IMR-90 (cell line): Measurements from ENCODE around the gene FAM20B. TPM values are rescaled to one million over a fixed set of nuclear protein-coding genes. Genes with fewer than 3 reads are reported as not detected.
A peak's percentile ranks its signal among the peaks of the same experiment; 100 is the strongest.

Experiments used
- ATAC-seq: fragments of 200-7000 bp; cut with Tn5 transposase; 2 replicates; pipeline ENCODE4 v1.9.1; 2020; ENCODE audit warnings: low read depth, mild to moderate bottlenecking, moderate library complexity
- BruUV-seq: library from RNA; stranded (reverse); fragments of 400-500 nt; replicated peaks from 2 replicates; lab custom pipeline; 2021; lab: Mats Ljungman, UMichigan
- CTCF ChIA-PET: fragments of 300-600 bp; formaldehyde crosslinking; extraction: SDS; loops from one replicate; lab custom pipeline; 2021; ENCODE audit warnings: antibody characterized with exemption; lab: Yijun Ruan, JAX
- POLR2A ChIA-PET: fragments of 300-600 bp; sonication (Branson Sonifier 250); formaldehyde crosslinking; loops from one replicate; lab custom pipeline; 2022; ENCODE audit warnings: antibody characterized with exemption; ENCODE audit not compliant: unreplicated experiment; lab: Charles Lee
- DNase-seq: peaks from one replicate; pipeline ENCODE4 v3.0.0; 2013
- H2AFZ ChIP-seq: replicated peaks from 2 replicates; pipeline ENCODE3; 2013; ENCODE audit warnings: low read length, mild to moderate bottlenecking; ENCODE audit not compliant: poor library complexity
- H2AK5ac ChIP-seq: 2 replicates; pipeline ENCODE4 v1.6.1; 2013; ENCODE audit warnings: low read depth, low read length, inconsistent platforms
- H2AK9ac ChIP-seq: replicated peaks from 2 replicates; pipeline ENCODE3; 2013; ENCODE audit warnings: mild to moderate bottlenecking, low read depth, low read length, moderate library complexity; ENCODE audit not compliant: poor library complexity
- H2BK120ac ChIP-seq: 2 replicates; pipeline ENCODE4 v1.6.1; 2013; ENCODE audit warnings: low read depth, low read length, inconsistent platforms
- H2BK15ac ChIP-seq: 3 replicates; pipeline ENCODE4 v1.6.1; 2013; ENCODE audit warnings: low read depth, low read length, inconsistent platforms
- H2BK20ac ChIP-seq: 2 replicates; pipeline ENCODE4 v1.6.1; 2013; ENCODE audit warnings: low read depth, mild to moderate bottlenecking, inconsistent platforms, low read length, moderate library complexity
- H2BK5ac ChIP-seq: 2 replicates; pipeline ENCODE4 v1.6.1; 2013; ENCODE audit warnings: mild to moderate bottlenecking, low read depth, low read length, inconsistent platforms; ENCODE audit not compliant: poor library complexity, severe bottlenecking
- H3K14ac ChIP-seq: replicated peaks from 2 replicates; pipeline ENCODE4 v1.6.1; 2013; ENCODE audit warnings: low read depth, low read length, inconsistent platforms
- H3K18ac ChIP-seq: 2 replicates; pipeline ENCODE4 v1.6.1; 2013; ENCODE audit warnings: low read depth, low read length, control low read depth
- H3K23ac ChIP-seq: 2 replicates; pipeline ENCODE4 v1.6.1; 2013; ENCODE audit warnings: low read depth, low read length, inconsistent platforms
- H3K27ac ChIP-seq: 2 replicates; pipeline ENCODE4 v1.5.1; 2013; ENCODE audit warnings: mild to moderate bottlenecking, control low read depth, low read length; ENCODE audit not compliant: insufficient read depth
- H3K27me3 ChIP-seq: 2 replicates; pipeline ENCODE4 v1.6.1; 2013; ENCODE audit warnings: low read length; ENCODE audit not compliant: control insufficient read depth, insufficient read depth
- H3K36me3 ChIP-seq: 2 replicates; pipeline ENCODE4 v1.6.1; 2013; ENCODE audit warnings: low read length, mixed read lengths; ENCODE audit not compliant: control insufficient read depth, insufficient read depth
- H3K4ac ChIP-seq: 2 replicates; pipeline ENCODE4 v1.6.1; 2013; ENCODE audit warnings: low read depth, low read length, inconsistent platforms
- H3K4me1 ChIP-seq: 2 replicates; pipeline ENCODE4 v1.6.1; 2013; ENCODE audit warnings: low read length, mixed read lengths; ENCODE audit not compliant: control insufficient read depth, insufficient read depth
- H3K4me2 ChIP-seq: 2 replicates; pipeline ENCODE4 v1.6.1; 2013; ENCODE audit warnings: low read depth, mild to moderate bottlenecking, control low read depth, low read length, moderate library complexity
- H3K4me3 ChIP-seq: 2 replicates; pipeline ENCODE4 v1.5.1; 2013; ENCODE audit warnings: low read depth, mild to moderate bottlenecking, control low read depth, low read length, moderate library complexity; ENCODE audit not compliant: insufficient read depth
- H3K56ac ChIP-seq: 2 replicates; pipeline ENCODE4 v1.6.1; 2013; ENCODE audit warnings: low read length, inconsistent platforms; ENCODE audit not compliant: insufficient read depth; ENCODE audit errors: extremely low read depth
- H3K79me1 ChIP-seq, 2 experiments: 2 replicates each; pipeline ENCODE4 v1.6.1; 2013; ENCODE audit warnings: low read length in 2 of 2, inconsistent platforms in 1 of 2, low read depth in 1 of 2
- H3K9ac ChIP-seq: 2 replicates; pipeline ENCODE4 v1.6.1; 2013; ENCODE audit warnings: low read depth, low read length, control low read depth
- H3K9me1 ChIP-seq: 2 replicates; pipeline ENCODE4 v1.6.1; 2013; ENCODE audit warnings: low read length, inconsistent platforms; ENCODE audit not compliant: insufficient read depth
- H3K9me3 ChIP-seq: 2 replicates; pipeline ENCODE4 v1.6.1; 2013; ENCODE audit warnings: low read length; ENCODE audit not compliant: control insufficient read depth, insufficient read depth
- H4K20me1 ChIP-seq: 2 replicates; pipeline ENCODE4 v1.6.1; 2013; ENCODE audit warnings: low read length, inconsistent platforms; ENCODE audit not compliant: insufficient read depth
- H4K5ac ChIP-seq: 2 replicates; pipeline ENCODE4 v1.6.1; 2013; ENCODE audit warnings: mild to moderate bottlenecking, low read depth, low read length, control low read depth
- H4K8ac ChIP-seq, 2 experiments: 2 replicates each; pipeline ENCODE4 v1.6.1; 2013; ENCODE audit warnings: low read depth in 2 of 2, low read length in 2 of 2, control low read depth in 1 of 2, inconsistent platforms in 1 of 2
- H4K91ac ChIP-seq: 2 replicates; pipeline ENCODE4 v1.6.1; 2013; ENCODE audit warnings: low read depth, low read length, inconsistent platforms; ENCODE audit not compliant: insufficient read depth
- BHLHE40 ChIP-seq: fragments of 150-350 bp; IDR thresholded peaks from 2 replicates; pipeline ENCODE4 v1.6.1; 2016; ENCODE audit warnings: mild to moderate bottlenecking, low read depth, low read length
- MAZ ChIP-seq: IDR thresholded peaks from 2 replicates; pipeline ENCODE4 v1.6.1; 2012; ENCODE audit warnings: low read depth, mild to moderate bottlenecking, low read length, improper control_type of control experiment, moderate library complexity, borderline replicate concordance
- MXI1 ChIP-seq: IDR thresholded peaks from 2 replicates; pipeline ENCODE4 v1.6.1; 2012; ENCODE audit warnings: low read depth, mild to moderate bottlenecking, low read length, moderate library complexity, borderline replicate concordance
- POLR2A ChIP-seq: IDR thresholded peaks from 2 replicates; pipeline ENCODE4 v1.6.1; 2012; ENCODE audit warnings: mild to moderate bottlenecking, low read depth, low read length
- RAD21 ChIP-seq: IDR thresholded peaks from 2 replicates; pipeline ENCODE4 v1.6.1; 2012; ENCODE audit warnings: low read length, improper control_type of control experiment
- USF2 ChIP-seq: fragments of 150-350 bp; IDR thresholded peaks from 2 replicates; pipeline ENCODE4 v1.6.1; 2017; ENCODE audit warnings: mild to moderate bottlenecking, antibody characterized with exemption, low read length, low read depth
- WGBS, 2 experiments: methylation state at CpG; one replicate each; pipeline versions ENCODE4 v1.1.5 to v1.1.7; 2013; ENCODE audit warnings: missing lambda C conversion rate in 2 of 2; ENCODE audit not compliant: insufficient read length in 1 of 2; ENCODE audit errors: extremely low coverage in 2 of 2; 5-methylcytosine and 5-hydroxymethylcytosine counted together
- dilution Hi-C: fragments of 300-500 bp; cut with HindIII; formaldehyde crosslinking; loops from one replicate; pipeline ENCODE4 v1.14.3; 2018; ENCODE audit warnings: low sequenced_read_pairs; ENCODE audit not compliant: unreplicated experiment
- in situ Hi-C: fragments of 300-500 bp; cut with MboI; formaldehyde crosslinking; loops from 3 replicates; pipeline ENCODE4 v1.14.3; 2019; ENCODE audit warnings: low sequenced_read_pairs, inconsistent platforms, mixed read lengths
- intact Hi-C: fragments of 100-400 bp; cut with micrococcal nuclease; formaldehyde crosslinking; loops from 2 replicates; pipeline ENCODE4 v1.10.0; 2022
- polyA plus RNA-seq, 3 experiments: library from polyadenylated mRNA; depleted of rRNA; stranded (reverse); fragments of >200 nt; gene quantifications; 2 replicates each; pipeline ENCODE4 v1.2.3, GENCODE V29; 2012; ENCODE audit warnings: low replicate concordance in 1 of 3
- total RNA-seq: library from RNA; depleted of rRNA; stranded (reverse); fragments of >200 nt; gene quantifications from 2 replicates; pipeline ENCODE4 v1.2.3, GENCODE V29; 2012

FAM20B gene
- total and polyA plus RNA-seq, 2 of the 4 experiments (the other 2 are of a cell fraction), result 17.1 to 38.4 TPM

- peak; percentile 54; the same call in 1 of the 2 replicates for TF ChIP-seq MXI1
Observed at GRCh38 chr1:179081687-179082332, 56.1 kb downstream of the FAM20B start, which contains the start of gene TOR3A (continued).

GRCh38 chr1:179082333-179082998 is 56.8 kb downstream of the FAM20B start:
- peak overlapping the region; percentile 75 for H3K14ac ChIP-seq
- H3K36me3 ChIP-seq, result peaks cover 11% of the 10 kb centered on the region
- H3K4me1 ChIP-seq, result peaks cover 8% of the 10 kb centered on the region
- no TSS peak for BruUV-seq
- in situ Hi-C loops (no loop called here), dilution Hi-C loops (no loop called here), intact Hi-C loops (loop anchor here (2.0 to 5.0 kb wide), 2 partner anchors 110 to 270 kb away; no protein-coding TSS in a partner anchor)
- 0 out of 3 replicates have a peak overlapping the region, but pooled peaks have one; percentile 19 for H2BK15ac ChIP-seq
- CTCF ChIA-PET, result interaction anchor here (0.6 kb wide), 1 partner anchor 350 kb away, joined by 4 read pairs; no protein-coding TSS in a partner anchor
- no peak overlapping the region; the same call in 1 of the 2 replicates for H3K18ac ChIP-seq
- peak; percentile 43 for ATAC-seq
- 2% methylated on average over 27 of the region's 52 CpGs; no CpG with 5 or more reads in 1 of the 2 experiments for WGBS, 2 experiments
- no peak for DNase-seq
- POLR2A ChIA-PET, result interaction anchor here (0.5 kb wide), 1 partner anchor 49 kb away, joined by 4 read pairs; no protein-coding TSS in a partner anchor
- peak overlapping the region; percentile 79 for H3K4me3 ChIP-seq
- peak overlapping the region; percentile 62 for H3K9ac ChIP-seq
- peak overlapping the region; percentile 31 for H4K91ac ChIP-seq
- peak overlapping the region; percentile 99 for H2AFZ ChIP-seq
- H3K9me1 ChIP-seq, result peaks cover 7% of the 10 kb centered on the region; the same call in 1 of the 2 replicates
- peak overlapping the region; percentile 61 for H2BK5ac ChIP-seq
- no peaks in the 10 kb centered on the region; the same call in 1 of the 2 replicates for H4K20me1 ChIP-seq
- no peaks in the 10 kb centered on the region for H3K9me3 ChIP-seq
- peak overlapping the region; percentile 73 for H3K27ac ChIP-seq
- peak overlapping the region; percentile 63 for H2AK5ac ChIP-seq
- H4K5ac ChIP-seq, result no peak overlapping the region
- TF ChIP-seq BHLHE40 (no peak), USF2 (peak; percentile 50), RAD21 (no peak), MAZ (0 out of 2 replicates have a peak, but pooled peaks have one; percentile 13), POLR2A (no peak)
- peak overlapping the region; percentile 79 for H3K23ac ChIP-seq
- H3K79me1 ChIP-seq, result peaks cover 14 to 50% of the 10 kb centered on the region in 2 experiments
- H4K8ac ChIP-seq, result peak overlapping the region; percentile 46 to 82; a peak in 2 of 4 replicates
- H2BK120ac ChIP-seq, result no peak overlapping the region; the same call in 1 of the 2 replicates
- H2AK9ac ChIP-seq, result peak overlapping the region; percentile 89
- peak overlapping the region; percentile 74 for H3K4ac ChIP-seq
- 0 out of 2 replicates have a peak overlapping the region, but pooled peaks have one; percentile 2 for H2BK20ac ChIP-seq
- peak overlapping the region; percentile 46; the same call in 1 of the 2 replicates for H3K56ac ChIP-seq
- peak overlapping the region; percentile 93 for H3K4me2 ChIP-seq
- H3K27me3 ChIP-seq, result no peaks in the 10 kb centered on the region
